Measurements from ENCODE around the gene BLOC1S1.

Gene BLOC1S1

GRCh38 chr12:55728939-55729818 is 13.3 kb downstream of the BLOC1S1 start, which contains the start of gene CD63:
CD63 (minus strand) TSS chr12:55729009; CDS start chr12:55728341, 668 bp downstream.
- H3K9me3 ChIP-seq (ENCODE audit: insufficient read depth, low read length) = no peaks in the 10 kb centered on the region
- no peaks in the 10 kb centered on the region for H3K27me3 ChIP-seq (ENCODE audit: insufficient read depth, insufficient read length)
- TF ChIP-seq YY1 (IDR thresholded peaks at IDR 0.05; ENCODE audit: insufficient read depth, insufficient read length) = no peak
- TF ChIP-seq ZNF274 (IDR thresholded peaks at IDR 0.05; ENCODE audit: low read depth, low read length) = no peak
- TF ChIP-seq SUZ12 (IDR thresholded peaks at IDR 0.05; ENCODE audit: extremely low read depth, insufficient read depth, insufficient read length) = no peak
- H3K4me1 ChIP-seq (ENCODE audit: insufficient read depth, insufficient read length) = peaks cover 16% of the 10 kb centered on the region
- peak within 1 kb of the TSS; percentile 98 for H3K9ac ChIP-seq (ENCODE audit: insufficient read length, low read depth)
- H3K36me3 ChIP-seq (ENCODE audit: insufficient read depth, insufficient read length, low read length) = peaks cover 47% of the 10 kb centered on the region
- peak; percentile 84 for DNase-seq (ENCODE audit: low read depth, low spot score)
- peak within 1 kb of the TSS; percentile 92 for H3K4me3 ChIP-seq (ENCODE audit: insufficient read length, low read depth)

DNA sequence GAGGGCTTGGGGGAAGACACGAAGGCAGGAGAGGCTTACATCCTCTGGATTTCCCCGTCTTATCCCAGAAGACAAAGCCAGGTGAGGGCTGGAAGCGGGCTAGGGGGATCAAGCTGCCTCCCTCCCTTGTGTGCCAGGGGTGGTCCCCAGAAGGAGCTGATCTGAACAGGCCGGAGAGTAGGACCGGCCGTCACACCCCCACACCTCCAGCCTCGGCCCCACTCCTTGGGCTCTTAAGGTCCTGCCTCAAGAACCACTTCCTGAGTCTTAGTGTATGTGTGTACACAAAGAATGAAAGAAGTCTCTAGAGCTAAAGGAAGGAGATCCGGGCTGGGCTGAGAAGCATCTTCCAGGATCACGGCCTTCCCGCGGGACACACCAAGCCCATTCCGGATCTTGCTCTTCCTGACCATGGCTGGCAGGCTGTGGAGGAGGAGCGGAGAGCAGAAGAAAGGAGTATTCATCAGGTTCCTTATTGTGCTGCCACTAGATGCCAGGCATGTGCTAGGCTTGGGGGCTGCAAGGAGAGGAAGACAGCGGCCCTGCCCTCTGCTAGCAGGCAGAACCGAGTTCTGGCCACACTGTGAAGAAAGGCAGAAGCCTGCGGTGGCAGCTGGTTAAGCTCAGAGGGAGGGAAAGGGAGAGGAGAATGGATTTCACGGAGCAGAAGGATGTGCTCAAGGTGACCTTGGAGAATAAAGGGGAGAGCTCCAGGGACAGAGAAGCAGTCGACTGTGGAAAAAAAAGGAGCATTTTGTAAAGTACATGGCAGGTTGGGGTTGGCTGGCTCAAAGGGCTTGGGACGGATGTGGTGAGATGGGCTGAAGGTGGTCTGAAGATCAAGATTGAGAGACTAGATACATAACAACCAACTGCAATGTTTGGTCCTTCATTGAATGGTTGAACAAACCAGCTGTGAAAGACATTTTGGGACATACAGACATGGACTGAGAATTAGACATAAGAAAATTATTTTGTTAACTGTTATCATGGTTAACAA is 14.3 kb downstream of the BLOC1S1 start:
- Histone ChIP-seq H3K9ac (ENCODE audit: insufficient read length, low read depth) (peak overlapping the region; percentile 98), H3K36me3 (ENCODE audit: insufficient read depth, insufficient read length, low read length) (peaks cover 38% of the 10 kb centered on the region), H3K4me1 (ENCODE audit: insufficient read depth, insufficient read length) (peaks cover 15% of the 10 kb centered on the region), H3K9me3 (ENCODE audit: insufficient read depth, low read length) (no peaks in the 10 kb centered on the region), H3K27me3 (ENCODE audit: insufficient read depth, insufficient read length) (no peaks in the 10 kb centered on the region), H3K4me3 (ENCODE audit: insufficient read length, low read depth) (peak overlapping the region; percentile 92)
- DNase-seq (ENCODE audit: low read depth, low spot score) = no peak
- TF ChIP-seq YY1 (IDR thresholded peaks at IDR 0.05; ENCODE audit: insufficient read depth, insufficient read length) (no peak), ZNF274 (IDR thresholded peaks at IDR 0.05; ENCODE audit: low read depth, low read length) (no peak), SUZ12 (IDR thresholded peaks at IDR 0.05; ENCODE audit: extremely low read depth, insufficient read depth, insufficient read length) (no peak)

DNA sequence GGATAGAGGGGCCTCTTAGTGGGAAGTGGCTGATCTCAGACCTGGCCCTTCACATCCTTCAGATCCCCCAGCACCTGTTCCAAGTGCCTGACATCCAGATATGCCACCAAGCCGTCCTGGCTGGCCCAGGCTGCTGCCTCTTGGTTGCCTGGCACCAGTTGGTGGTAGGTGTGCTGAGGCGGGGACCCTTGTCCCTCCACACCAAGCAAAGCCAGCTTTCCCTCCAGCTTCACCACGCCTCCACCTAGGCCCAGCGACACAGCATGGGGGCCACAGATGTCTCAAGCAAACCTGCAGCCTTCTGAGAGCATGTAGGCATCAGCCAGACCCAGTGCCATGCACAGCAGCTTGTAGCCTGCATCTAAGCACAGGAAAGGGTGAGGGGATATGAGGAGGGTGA is 16.4 kb downstream of the BLOC1S1 start:
- H3K36me3 ChIP-seq (ENCODE audit: insufficient read depth, insufficient read length, low read length) = peaks cover 18% of the 10 kb centered on the region
- no peak overlapping the region for H3K4me3 ChIP-seq (ENCODE audit: insufficient read length, low read depth)
- H3K27me3 ChIP-seq (ENCODE audit: insufficient read depth, insufficient read length) = no peaks in the 10 kb centered on the region
- peaks cover 8% of the 10 kb centered on the region for H3K4me1 ChIP-seq (ENCODE audit: insufficient read depth, insufficient read length)
- no peaks in the 10 kb centered on the region for H3K9me3 ChIP-seq (ENCODE audit: insufficient read depth, low read length)
- TF ChIP-seq SUZ12 (IDR thresholded peaks at IDR 0.05; ENCODE audit: extremely low read depth, insufficient read depth, insufficient read length) (no peak), YY1 (IDR thresholded peaks at IDR 0.05; ENCODE audit: insufficient read depth, insufficient read length) (no peak), ZNF274 (IDR thresholded peaks at IDR 0.05; ENCODE audit: low read depth, low read length) (no peak)
- no peak overlapping the region for H3K9ac ChIP-seq (ENCODE audit: insufficient read length, low read depth)
- no peak for DNase-seq (ENCODE audit: low read depth, low spot score)

DNA sequence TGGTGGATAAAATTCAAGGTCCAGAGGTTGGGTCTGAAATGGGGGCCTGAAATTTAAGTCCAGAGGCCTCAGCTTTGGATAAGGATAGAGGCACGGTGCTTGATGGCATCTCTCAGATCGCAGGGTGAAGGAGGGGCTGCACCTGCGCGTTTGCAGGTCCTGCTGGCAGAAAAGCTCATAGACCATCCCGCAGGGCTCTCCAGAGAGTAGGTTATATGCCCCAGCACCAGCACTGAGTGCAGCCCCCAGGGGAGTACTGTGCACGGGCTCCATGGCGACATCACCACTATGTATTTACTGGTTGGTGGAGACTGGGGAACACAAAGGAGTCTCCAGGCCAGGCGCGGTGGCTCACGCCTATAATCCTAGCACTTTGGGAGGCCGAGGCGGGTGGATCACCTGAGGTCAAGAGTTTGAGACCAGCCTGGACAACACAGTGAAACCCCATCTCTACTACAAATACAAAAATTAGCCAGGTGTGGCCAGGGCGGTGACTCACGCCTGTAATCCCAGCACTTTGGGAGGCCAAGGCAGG is 17.2 kb downstream of the BLOC1S1 start:
- H3K36me3 ChIP-seq (ENCODE audit: insufficient read depth, insufficient read length, low read length) = peaks cover 11% of the 10 kb centered on the region
- H3K4me3 ChIP-seq (ENCODE audit: insufficient read length, low read depth) = no peak overlapping the region
- no peak for DNase-seq (ENCODE audit: low read depth, low spot score)
- H3K27me3 ChIP-seq (ENCODE audit: insufficient read depth, insufficient read length) = no peaks in the 10 kb centered on the region
- H3K9me3 ChIP-seq (ENCODE audit: insufficient read depth, low read length) = no peaks in the 10 kb centered on the region
- H3K4me1 ChIP-seq (ENCODE audit: insufficient read depth, insufficient read length) = peaks cover 8% of the 10 kb centered on the region
- H3K9ac ChIP-seq (ENCODE audit: insufficient read length, low read depth) = no peak overlapping the region
- no peak for TF ChIP-seq SUZ12 (IDR thresholded peaks at IDR 0.05; ENCODE audit: extremely low read depth, insufficient read depth, insufficient read length)
- TF ChIP-seq ZNF274 (IDR thresholded peaks at IDR 0.05; ENCODE audit: low read depth, low read length) = no peak
- TF ChIP-seq YY1 (IDR thresholded peaks at IDR 0.05; ENCODE audit: insufficient read depth, insufficient read length) = no peak

GRCh38 chr12:55733858-55734257 is 18.0 kb downstream of the BLOC1S1 start:
- no peak for DNase-seq (ENCODE audit: low read depth, low spot score)
- Histone ChIP-seq H3K4me3 (ENCODE audit: insufficient read length, low read depth) (no peak overlapping the region), H3K4me1 (ENCODE audit: insufficient read depth, insufficient read length) (peaks cover 8% of the 10 kb centered on the region), H3K27me3 (ENCODE audit: insufficient read depth, insufficient read length) (no peaks in the 10 kb centered on the region), H3K9ac (ENCODE audit: insufficient read length, low read depth) (no peak overlapping the region), H3K36me3 (ENCODE audit: insufficient read depth, insufficient read length, low read length) (peaks cover 11% of the 10 kb centered on the region), H3K9me3 (ENCODE audit: insufficient read depth, low read length) (no peaks in the 10 kb centered on the region)
- no peak for TF ChIP-seq YY1 (IDR thresholded peaks at IDR 0.05; ENCODE audit: insufficient read depth, insufficient read length)
- no peak for TF ChIP-seq SUZ12 (IDR thresholded peaks at IDR 0.05; ENCODE audit: extremely low read depth, insufficient read depth, insufficient read length)
- TF ChIP-seq ZNF274 (IDR thresholded peaks at IDR 0.05; ENCODE audit: low read depth, low read length) = no peak

- H3K9me3 ChIP-seq (ENCODE audit: insufficient read depth, low read length) = no peaks in the 10 kb centered on the region
- TF ChIP-seq YY1 (IDR thresholded peaks at IDR 0.05; ENCODE audit: insufficient read depth, insufficient read length) (no peak), SUZ12 (IDR thresholded peaks at IDR 0.05; ENCODE audit: extremely low read depth, insufficient read depth, insufficient read length) (no peak), ZNF274 (IDR thresholded peaks at IDR 0.05; ENCODE audit: low read depth, low read length) (no peak)
- no peak for DNase-seq (ENCODE audit: low read depth, low spot score)
- H3K4me1 ChIP-seq (ENCODE audit: insufficient read depth, insufficient read length) = peaks cover 8% of the 10 kb centered on the region
- H3K4me3 ChIP-seq (ENCODE audit: insufficient read length, low read depth) = no peak overlapping the region
- no peak overlapping the region for H3K9ac ChIP-seq (ENCODE audit: insufficient read length, low read depth)
- H3K36me3 ChIP-seq (ENCODE audit: insufficient read depth, insufficient read length, low read length) = peaks cover 11% of the 10 kb centered on the region
- H3K27me3 ChIP-seq (ENCODE audit: insufficient read depth, insufficient read length) = no peaks in the 10 kb centered on the region
Observed at GRCh38 chr12:55734595-55734994, 18.7 kb downstream of the BLOC1S1 start.
